Lower leg skin (tissue), 4 donors: ENCODE measurements around the gene RBX1. TPM values are rescaled to one million over a fixed set of nuclear protein-coding genes. Genes with fewer than 3 reads are reported as not detected.
"Not testable (repeated sequence)": the region's sequence is repeated elsewhere in the genome, so short reads cannot be mapped to it uniquely, and the experiment has no call there.

Experiments
- DNase-seq, 2 donors: peaks; one replicate each; pipeline ENCODE4 v3.0.0-alpha.2; 2019; ENCODE audit warnings: low spot score in 2 of 2
- H3K4me3 ChIP-seq: fragments of 200-600 bp; sonication (generic); 2 replicates; pipeline ENCODE4 v1.5.1; 2017; ENCODE audit warnings: mild to moderate bottlenecking, low read depth; ENCODE audit not compliant: poor library complexity, severe bottlenecking
- POLR2A ChIP-seq, 2 donors: fragments of 450-650 bp; IDR thresholded peaks; one replicate each; pipeline ENCODE4 v1.6.1; 2016 to 2017; ENCODE audit warnings: antibody characterized with exemption in 2 of 2, mild to moderate bottlenecking in 1 of 2, moderate library complexity in 1 of 2
- WGBS, 2 donors: methylation state at CpG; one replicate each; pipeline ENCODE4 v1.1.5; 2018; 5-methylcytosine and 5-hydroxymethylcytosine counted together
- intact Hi-C: fragments of 100-400 bp; cut with DNase I; formaldehyde crosslinking; loops from one replicate; pipeline ENCODE4 v1.15.0; 2023; ENCODE audit warnings: low total_unique reads
- total RNA-seq, 4 donors: library from RNA; depleted of rRNA; stranded (reverse); fragments of >200 nt; gene quantifications; one replicate each; pipeline ENCODE4 v1.1.0, GENCODE V29; 2016
- TF ChIP-seq, protein P1 (sequence below), 3 donors: fragments of 450-650 bp; IDR thresholded peaks; one replicate each; pipeline ENCODE4 v1.5.1; 2016; ENCODE audit warnings: antibody characterized with exemption in 3 of 3, mild to moderate bottlenecking in 3 of 3, moderate library complexity in 2 of 3

Gene RBX1
- total RNA-seq, 4 donors from 2014 or later, result 26.5 to 47.7 (median 42.0) TPM

GRCh38 chr22:41000941-41001721 lies 50.0 kb downstream of the RBX1 start:
- WGBS, 2 donors, result 80 to 83% methylated on average over 9 of the region's 9 CpGs
- DNase-seq, result no peak
- TF ChIP-seq POLR2A (IDR thresholded peaks at IDR 0.05), result no peak
- TF ChIP-seq, protein P1, sequence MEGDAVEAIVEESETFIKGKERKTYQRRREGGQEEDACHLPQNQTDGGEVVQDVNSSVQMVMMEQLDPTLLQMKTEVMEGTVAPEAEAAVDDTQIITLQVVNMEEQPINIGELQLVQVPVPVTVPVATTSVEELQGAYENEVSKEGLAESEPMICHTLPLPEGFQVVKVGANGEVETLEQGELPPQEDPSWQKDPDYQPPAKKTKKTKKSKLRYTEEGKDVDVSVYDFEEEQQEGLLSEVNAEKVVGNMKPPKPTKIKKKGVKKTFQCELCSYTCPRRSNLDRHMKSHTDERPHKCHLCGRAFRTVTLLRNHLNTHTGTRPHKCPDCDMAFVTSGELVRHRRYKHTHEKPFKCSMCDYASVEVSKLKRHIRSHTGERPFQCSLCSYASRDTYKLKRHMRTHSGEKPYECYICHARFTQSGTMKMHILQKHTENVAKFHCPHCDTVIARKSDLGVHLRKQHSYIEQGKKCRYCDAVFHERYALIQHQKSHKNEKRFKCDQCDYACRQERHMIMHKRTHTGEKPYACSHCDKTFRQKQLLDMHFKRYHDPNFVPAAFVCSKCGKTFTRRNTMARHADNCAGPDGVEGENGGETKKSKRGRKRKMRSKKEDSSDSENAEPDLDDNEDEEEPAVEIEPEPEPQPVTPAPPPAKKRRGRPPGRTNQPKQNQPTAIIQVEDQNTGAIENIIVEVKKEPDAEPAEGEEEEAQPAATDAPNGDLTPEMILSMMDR (IDR thresholded peaks at IDR 0.05), result no peak
- intact Hi-C loops, result no loop called here
- no peak overlapping the region for H3K4me3 ChIP-seq

- TF ChIP-seq POLR2A (IDR thresholded peaks at IDR 0.05), result no peak
- TF ChIP-seq, protein P1 (IDR thresholded peaks at IDR 0.05), result no peak
- DNase-seq, result no peak
- intact Hi-C loops, result no loop called here
- no peak overlapping the region for H3K4me3 ChIP-seq
- 24 to 29% methylated on average over 1 of the region's 1 CpG for WGBS, 2 donors
Measured at GRCh38 chr22:41001722-41002122, 50.5 kb downstream of the RBX1 start.

DNA sequence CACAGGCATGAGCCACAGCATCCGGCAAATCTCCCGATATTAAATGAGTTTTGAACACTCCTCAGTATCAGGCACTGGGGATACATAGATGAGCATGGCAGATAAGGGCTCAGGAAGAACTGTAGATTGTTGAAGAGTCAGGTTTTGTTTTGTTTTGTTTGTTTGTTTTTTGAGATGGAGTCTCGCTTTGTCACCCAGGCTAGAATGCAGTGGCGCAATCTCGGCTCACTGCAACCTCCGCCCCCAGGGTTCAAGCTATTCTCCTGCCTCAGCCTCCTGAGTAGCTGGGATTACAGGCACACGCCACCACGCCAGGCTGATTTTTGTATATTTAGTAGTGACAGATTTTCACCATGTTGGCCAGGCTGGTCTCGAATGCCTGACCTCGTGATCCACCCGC lies 51.2 kb downstream of the RBX1 start:
- H3K4me3 ChIP-seq, intact Hi-C loops, DNase-seq: not testable (repeated sequence)
- 86 to 93% methylated on average over 11 of the region's 11 CpGs for WGBS, 2 donors

GRCh38 chr22:41003066-41003465 lies 51.9 kb downstream of the RBX1 start:
- no peak overlapping the region for H3K4me3 ChIP-seq
- intact Hi-C loops, result no loop called here
- no peak for DNase-seq
- WGBS, 2 donors, result 64 to 68% methylated on average over 10 of the region's 10 CpGs
- TF ChIP-seq, protein P1 (IDR thresholded peaks at IDR 0.05), result no peak
- no peak for TF ChIP-seq POLR2A (IDR thresholded peaks at IDR 0.05)

GRCh38 chr22:41003976-41004375 lies 52.8 kb downstream of the RBX1 start:
- WGBS, 2 donors, result 95 to 96% methylated on average over 5 of the region's 5 CpGs
- no peak for DNase-seq
- intact Hi-C loops, result no loop called here
- TF ChIP-seq, protein P1 (IDR thresholded peaks at IDR 0.05), result no peak
- no peak for TF ChIP-seq POLR2A (IDR thresholded peaks at IDR 0.05)
- H3K4me3 ChIP-seq, result no peak overlapping the region

DNA sequence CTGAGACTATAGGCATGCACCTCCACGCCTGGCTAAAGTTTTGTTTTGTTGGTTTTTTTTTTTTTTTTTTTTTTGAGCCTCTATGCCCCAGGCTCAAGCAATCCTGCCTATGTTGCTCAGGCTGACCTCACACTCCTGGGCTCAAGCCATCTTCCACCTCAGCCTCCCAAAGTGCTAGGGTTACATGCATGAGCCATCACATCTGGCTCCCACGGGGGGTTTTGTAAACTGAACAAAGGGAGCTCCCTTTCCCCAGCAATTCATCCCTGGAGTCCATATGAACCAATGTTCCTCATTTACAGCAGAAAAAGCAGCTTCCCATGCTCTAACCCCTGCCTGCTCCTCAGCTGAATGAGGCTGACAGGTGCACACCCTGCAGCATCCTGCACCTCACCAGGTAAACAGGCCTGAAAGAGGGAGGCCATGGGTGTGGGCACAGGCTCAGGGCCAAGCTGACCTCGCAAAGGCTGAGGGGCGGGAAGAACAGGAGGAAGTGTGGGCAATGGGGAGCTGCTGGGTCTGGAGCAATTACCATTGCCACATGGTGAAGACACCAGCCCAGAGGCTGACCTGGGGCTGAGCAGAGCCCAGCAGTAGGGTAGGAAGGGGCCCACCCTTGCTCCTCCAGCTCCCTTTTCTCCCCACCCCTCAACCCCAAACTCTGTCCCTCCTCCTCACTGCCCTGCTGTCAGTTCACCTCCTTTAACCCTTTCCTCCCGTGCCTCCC lies 58.2 kb downstream of the RBX1 start:
- no peak for DNase-seq
- no peak overlapping the region for H3K4me3 ChIP-seq
- TF ChIP-seq, protein P1 (IDR thresholded peaks at IDR 0.05), result no peak
- no peak for TF ChIP-seq POLR2A (IDR thresholded peaks at IDR 0.05)
- WGBS, 2 donors, result 40 to 51% methylated on average over 5 of the region's 5 CpGs
- intact Hi-C loops, result no loop called here
